ENCODE data around the gene GAPDH. TPM values are rescaled to one million over a fixed set of nuclear protein-coding genes. Genes with fewer than 3 reads are reported as not detected.
"Not testable (repeated sequence)": the region's sequence is repeated elsewhere in the genome, so short reads cannot be mapped to it uniquely, and the experiment has no call there.

The GAPDH gene
- total RNA-seq, 1 experiment from 2014 or later = 4,097 TPM

DNA sequence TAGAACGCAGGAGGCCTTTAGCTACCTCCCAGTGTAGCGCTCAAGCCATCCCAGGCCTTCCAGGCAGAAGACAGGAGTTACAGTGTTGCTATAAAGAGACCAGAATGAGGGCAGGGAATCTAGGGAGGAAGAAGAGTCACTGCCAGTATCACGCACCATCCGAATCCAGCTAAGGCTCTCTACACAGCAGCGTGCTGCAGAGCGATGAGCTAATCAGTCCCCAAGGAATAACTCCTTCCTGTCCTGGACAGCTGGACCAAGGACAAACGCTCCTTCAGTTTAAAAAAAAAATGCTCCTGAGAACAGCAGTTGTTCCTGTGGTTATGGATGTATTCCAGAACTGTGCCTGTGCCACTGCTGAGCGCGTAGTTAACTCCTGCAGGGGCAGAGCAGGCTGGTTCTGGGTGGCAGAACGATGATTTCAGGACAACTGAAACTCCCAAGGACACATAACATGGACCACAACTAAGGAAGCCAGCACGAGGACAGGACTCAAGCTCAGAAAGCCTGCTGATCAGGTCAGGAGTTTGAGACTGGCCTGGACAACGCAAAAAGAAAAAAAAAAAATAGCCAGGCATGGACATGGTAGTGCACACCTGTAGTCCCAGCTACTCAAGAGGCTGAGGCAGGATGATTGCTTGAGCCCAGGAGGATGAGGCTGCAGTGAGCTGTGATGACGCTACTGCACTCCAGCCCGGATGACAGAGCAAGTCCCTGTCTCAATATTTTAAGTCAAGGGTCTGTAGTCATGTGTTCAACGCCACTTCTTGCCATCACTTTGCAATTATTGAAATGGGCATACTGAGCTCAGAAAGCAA, 18.9 kb downstream of the GAPDH start:
- no peak overlapping the region for H3K4me3 Mint-ChIP-seq (ENCODE audit: unreplicated experiment)
- POLR2A ChIA-PET = interaction anchor here (0.6 to 2.1 kb wide), 5 partner anchors 14 to 34 kb away, joined by 3 to 6 read pairs (median 5); partner anchors contain the start of gene GAPDH

DNA sequence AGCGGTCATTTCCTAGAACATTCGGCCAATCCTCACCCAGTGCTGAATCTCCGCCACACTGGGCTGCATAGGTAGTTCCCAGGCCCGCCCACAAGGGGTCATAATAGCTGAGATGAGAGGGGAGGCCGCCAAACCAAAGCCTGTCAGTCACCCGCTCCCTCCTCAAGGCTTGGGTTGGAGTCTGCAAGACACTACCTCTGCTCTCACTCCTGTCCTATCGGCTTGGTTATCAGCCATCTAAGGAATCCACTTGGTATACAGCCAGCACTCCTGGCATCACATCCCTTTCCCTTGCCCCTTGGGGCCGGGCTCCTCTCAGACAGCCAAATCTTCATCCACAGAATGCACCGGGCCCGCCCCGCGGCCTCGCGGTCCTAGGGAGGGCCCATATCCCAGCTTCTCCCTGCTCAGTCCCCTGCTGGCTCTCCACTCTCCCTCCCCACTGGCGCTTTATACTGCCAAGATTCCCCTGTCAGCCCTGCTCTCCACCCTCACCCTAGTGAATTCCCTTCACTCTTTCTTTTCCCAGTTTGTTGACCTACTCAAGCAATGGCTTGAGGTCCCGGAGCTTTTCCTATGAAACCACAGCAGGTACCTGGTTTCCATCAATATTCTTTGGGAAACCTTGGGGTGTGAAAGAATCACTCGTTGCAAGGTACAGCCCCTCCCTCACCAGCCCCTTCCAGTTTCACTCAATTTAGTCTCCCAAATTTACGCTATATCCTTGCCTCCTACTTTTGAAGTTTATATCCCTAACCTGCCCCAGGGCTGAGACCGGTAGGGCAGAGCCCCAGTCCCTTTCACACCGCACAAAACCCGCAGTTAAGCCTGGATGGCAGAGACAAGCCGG, 20.1 kb downstream of the GAPDH start:
- no peak overlapping the region for H3K4me3 Mint-ChIP-seq (ENCODE audit: unreplicated experiment)
- DNase-seq (ENCODE audit: unreplicated experiment) = peak; percentile 66
- peak overlapping the region; percentile 54 for H3K27ac Mint-ChIP-seq (ENCODE audit: low read depth, unreplicated experiment)

More for the DNA sequence above, 18.9 kb downstream of the GAPDH start:
- intact Hi-C loops (cut with micrococcal nuclease) = no loop called here
- Mint-ChIP-seq H3K36me3 (ENCODE audit: insufficient read depth, unreplicated experiment) (peaks cover 28% of the 10 kb centered on the region), H3K27ac (ENCODE audit: low read depth, unreplicated experiment) (no peak overlapping the region), H3K9me3 (ENCODE audit: unreplicated experiment) (no peaks in the 10 kb centered on the region), H3K4me1 (ENCODE audit: insufficient read depth, unreplicated experiment) (peaks cover 31% of the 10 kb centered on the region), H3K27me3 (ENCODE audit: insufficient read depth, unreplicated experiment) (no peaks in the 10 kb centered on the region)
- TF ChIP-seq, protein P1, sequence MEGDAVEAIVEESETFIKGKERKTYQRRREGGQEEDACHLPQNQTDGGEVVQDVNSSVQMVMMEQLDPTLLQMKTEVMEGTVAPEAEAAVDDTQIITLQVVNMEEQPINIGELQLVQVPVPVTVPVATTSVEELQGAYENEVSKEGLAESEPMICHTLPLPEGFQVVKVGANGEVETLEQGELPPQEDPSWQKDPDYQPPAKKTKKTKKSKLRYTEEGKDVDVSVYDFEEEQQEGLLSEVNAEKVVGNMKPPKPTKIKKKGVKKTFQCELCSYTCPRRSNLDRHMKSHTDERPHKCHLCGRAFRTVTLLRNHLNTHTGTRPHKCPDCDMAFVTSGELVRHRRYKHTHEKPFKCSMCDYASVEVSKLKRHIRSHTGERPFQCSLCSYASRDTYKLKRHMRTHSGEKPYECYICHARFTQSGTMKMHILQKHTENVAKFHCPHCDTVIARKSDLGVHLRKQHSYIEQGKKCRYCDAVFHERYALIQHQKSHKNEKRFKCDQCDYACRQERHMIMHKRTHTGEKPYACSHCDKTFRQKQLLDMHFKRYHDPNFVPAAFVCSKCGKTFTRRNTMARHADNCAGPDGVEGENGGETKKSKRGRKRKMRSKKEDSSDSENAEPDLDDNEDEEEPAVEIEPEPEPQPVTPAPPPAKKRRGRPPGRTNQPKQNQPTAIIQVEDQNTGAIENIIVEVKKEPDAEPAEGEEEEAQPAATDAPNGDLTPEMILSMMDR (IDR thresholded peaks at IDR 0.05; ENCODE audit: unreplicated experiment) = no peak
- no TSS peak for BruUV-seq (replicated peaks)
- CTCF ChIA-PET = interaction anchor here (0.6 to 6.7 kb wide), 8 partner anchors 10 to 556 kb away, joined by 3 to 58 read pairs (median 3); no protein-coding TSS in a partner anchor
- DNase-seq (ENCODE audit: unreplicated experiment) = peak; percentile 76

DNA sequence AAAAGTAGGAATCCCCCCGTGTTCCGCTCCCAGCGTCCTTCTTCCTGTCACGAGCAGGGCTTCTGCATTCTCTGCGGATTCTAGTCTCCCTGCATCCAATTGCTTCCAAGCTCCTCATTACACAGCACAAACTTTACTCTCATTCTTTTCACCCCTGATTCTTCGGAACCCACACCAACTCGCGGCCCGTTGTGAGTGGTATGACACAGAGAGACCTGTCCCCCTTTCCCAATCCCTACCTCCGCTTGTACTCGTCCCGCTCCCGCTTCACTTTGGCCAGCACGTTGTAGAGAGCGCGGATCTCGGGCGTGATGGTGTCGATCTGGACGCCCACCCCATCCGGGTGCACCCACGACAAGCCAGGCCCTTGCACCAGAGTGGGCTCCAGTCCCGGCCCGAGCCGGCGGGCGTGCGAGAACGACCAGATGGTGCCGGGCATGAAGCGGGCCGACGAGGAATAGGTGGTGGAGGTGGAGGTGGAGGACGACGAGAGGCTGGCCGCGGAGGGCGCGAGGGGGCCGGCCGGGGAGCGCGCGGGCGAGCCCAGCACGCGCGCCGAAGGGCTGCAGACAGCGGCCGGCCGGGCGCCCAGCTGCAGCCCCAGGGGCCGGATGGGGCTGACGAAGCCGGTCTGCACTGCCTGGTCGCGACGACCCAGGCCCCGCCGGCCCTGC, 20.8 kb downstream of the GAPDH start:
- TF ChIP-seq, protein P1 (IDR thresholded peaks at IDR 0.05; ENCODE audit: unreplicated experiment) = no peak
- intact Hi-C loops (cut with micrococcal nuclease) = no loop called here
- Mint-ChIP-seq H3K36me3 (ENCODE audit: insufficient read depth, unreplicated experiment) (peaks cover 45% of the 10 kb centered on the region), H3K4me1 (ENCODE audit: insufficient read depth, unreplicated experiment) (peaks cover 30% of the 10 kb centered on the region), H3K27ac (ENCODE audit: low read depth, unreplicated experiment) (peak overlapping the region; percentile 54), H3K27me3 (ENCODE audit: insufficient read depth, unreplicated experiment) (no peaks in the 10 kb centered on the region), H3K4me3 (ENCODE audit: unreplicated experiment) (no peak overlapping the region), H3K9me3 (ENCODE audit: unreplicated experiment) (no peaks in the 10 kb centered on the region)
- DNase-seq (ENCODE audit: unreplicated experiment) = no peak
- BruUV-seq (replicated peaks) = no TSS peak
- POLR2A ChIA-PET = no interaction called here
- CTCF ChIA-PET = interaction anchor here (1.1 to 6.7 kb wide), 3 partner anchors 8 to 61 kb away, joined by 3 to 58 read pairs (median 33); no protein-coding TSS in a partner anchor

More for the DNA sequence above, 20.1 kb downstream of the GAPDH start:
- POLR2A ChIA-PET = interaction anchor here (1.1 kb wide), 1 partner anchor 13 kb away, joined by 3 read pairs; no protein-coding TSS in a partner anchor
- CTCF ChIA-PET = interaction anchor here (0.5 to 6.7 kb wide), 8 partner anchors 9 to 865 kb away, joined by 3 to 58 read pairs (median 3); no protein-coding TSS in a partner anchor
- H3K4me1 Mint-ChIP-seq (ENCODE audit: insufficient read depth, unreplicated experiment) = peaks cover 30% of the 10 kb centered on the region
- peaks cover 38% of the 10 kb centered on the region for H3K36me3 Mint-ChIP-seq (ENCODE audit: insufficient read depth, unreplicated experiment)
- intact Hi-C loops (cut with micrococcal nuclease) = no loop called here
- BruUV-seq (replicated peaks) = no TSS peak
- TF ChIP-seq, protein P1 (IDR thresholded peaks at IDR 0.05; ENCODE audit: unreplicated experiment) = peak; percentile 48
- H3K9me3 Mint-ChIP-seq (ENCODE audit: unreplicated experiment) = no peaks in the 10 kb centered on the region
- no peaks in the 10 kb centered on the region for H3K27me3 Mint-ChIP-seq (ENCODE audit: insufficient read depth, unreplicated experiment)

DNA sequence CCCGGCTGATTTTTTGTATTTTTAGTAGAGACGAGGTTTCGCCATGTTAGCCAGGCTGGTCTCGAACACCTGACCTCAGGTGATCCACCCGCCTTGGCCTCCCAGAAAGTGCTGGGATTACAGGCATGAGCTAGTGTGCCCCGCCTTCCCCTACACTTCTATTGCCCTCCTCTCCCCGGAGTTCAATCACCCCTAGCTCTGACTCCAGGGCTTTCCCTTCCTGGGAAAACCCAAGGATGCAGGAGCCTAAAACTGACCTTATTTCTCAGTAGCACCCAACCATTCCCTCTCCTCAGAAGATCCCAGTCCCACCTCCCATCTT, 22.1 kb downstream of the GAPDH start:
- ChIA-PET CTCF (interaction anchor here (0.6 to 3.7 kb wide), 5 partner anchors 11 to 91 kb away, joined by 3 to 34 read pairs (median 7); no protein-coding TSS in a partner anchor), POLR2A (interaction anchor here (1.9 to 3.9 kb wide), 2 partner anchors 12 to 16 kb away, joined by 8 to 16 read pairs; partner anchors contain the start of gene NOP2)
- H3K27me3 Mint-ChIP-seq (ENCODE audit: insufficient read depth, unreplicated experiment) = not testable (repeated sequence)

More for the DNA sequence above, 22.1 kb downstream of the GAPDH start:
- BruUV-seq (replicated peaks); H3K4me3 Mint-ChIP-seq (ENCODE audit: unreplicated experiment); intact Hi-C loops (cut with micrococcal nuclease); DNase-seq (ENCODE audit: unreplicated experiment); H3K27ac Mint-ChIP-seq (ENCODE audit: low read depth, unreplicated experiment); H3K9me3 Mint-ChIP-seq (ENCODE audit: unreplicated experiment): not testable (repeated sequence)
- Mint-ChIP-seq H3K36me3 (ENCODE audit: insufficient read depth, unreplicated experiment) (peaks cover 54% of the 10 kb centered on the region), H3K4me1 (ENCODE audit: insufficient read depth, unreplicated experiment) (peaks cover 30% of the 10 kb centered on the region)
